Ecto neural progenitor cell (in vitro differentiated cells): ENCODE measurements around the gene LRIT1.

Source experiments
- DNase-seq: peaks from one replicate; pipeline ENCODE4 v3.0.0-alpha.2; 2018; ENCODE audit warnings: low spot score

Gene LRIT1

DNA sequence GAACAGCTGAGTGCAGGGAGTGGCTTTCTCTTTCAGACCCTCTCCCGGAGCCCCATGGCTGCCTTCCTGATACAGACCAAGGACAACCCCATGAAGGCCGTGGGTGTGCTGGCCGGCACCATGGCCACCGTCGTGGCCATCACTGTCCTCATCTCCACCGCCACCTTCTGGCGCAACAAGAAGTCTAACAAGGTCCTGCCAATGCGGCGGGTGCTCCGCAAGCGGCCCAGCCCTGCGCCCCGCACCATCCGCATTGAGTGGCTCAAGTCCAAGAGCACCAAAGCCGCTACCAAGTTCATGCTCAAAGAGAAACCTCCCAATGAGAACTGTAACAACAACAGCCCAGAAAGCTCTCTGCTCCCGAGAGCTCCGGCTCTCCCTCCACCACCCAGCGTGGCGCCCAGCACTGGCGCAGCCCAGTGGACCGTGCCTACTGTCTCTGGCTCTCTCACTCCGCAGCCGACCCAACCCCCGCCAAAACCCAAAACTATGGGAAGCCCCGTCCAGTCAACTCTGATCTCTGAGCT lies 27.2 kb downstream of the LRIT1 start:
- DNase-seq, result no peak

DNA sequence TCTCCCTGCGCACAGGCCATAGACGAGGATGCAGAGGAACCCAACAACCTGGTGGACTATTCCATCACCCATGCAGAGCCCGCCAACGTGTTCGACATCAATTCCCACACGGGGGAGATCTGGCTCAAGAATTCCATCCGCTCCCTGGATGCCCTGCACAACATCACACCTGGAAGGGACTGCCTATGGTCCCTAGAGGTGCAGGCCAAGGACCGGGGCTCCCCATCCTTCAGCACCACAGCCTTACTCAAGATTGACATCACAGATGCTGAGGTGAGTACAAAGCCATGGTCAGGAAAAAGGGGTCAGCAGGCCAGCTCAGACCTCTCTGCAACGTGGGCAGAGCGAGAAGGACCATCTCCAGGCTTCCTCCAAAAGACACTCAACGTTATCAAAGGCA lies 28.3 kb downstream of the LRIT1 start:
- no peak for DNase-seq

DNA sequence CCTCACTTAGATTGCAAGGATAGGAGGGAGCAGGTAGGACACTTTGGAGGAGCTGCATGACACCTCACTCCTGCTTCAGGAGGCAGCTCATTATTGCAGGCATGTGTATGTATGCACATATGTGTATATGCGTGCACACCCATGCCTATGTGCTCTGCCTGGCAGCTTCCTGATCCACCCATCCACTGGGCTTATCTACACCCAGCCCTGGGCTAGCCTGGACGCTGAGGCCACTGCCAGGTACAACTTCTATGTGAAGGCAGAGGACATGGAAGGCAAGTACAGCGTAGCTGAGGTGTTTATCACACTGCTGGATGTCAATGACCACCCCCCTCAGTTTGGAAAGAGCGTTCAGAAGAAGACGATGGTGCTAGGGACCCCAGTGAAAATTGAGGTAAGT lies 29.3 kb downstream of the LRIT1 start:
- DNase-seq, result no peak

DNA sequence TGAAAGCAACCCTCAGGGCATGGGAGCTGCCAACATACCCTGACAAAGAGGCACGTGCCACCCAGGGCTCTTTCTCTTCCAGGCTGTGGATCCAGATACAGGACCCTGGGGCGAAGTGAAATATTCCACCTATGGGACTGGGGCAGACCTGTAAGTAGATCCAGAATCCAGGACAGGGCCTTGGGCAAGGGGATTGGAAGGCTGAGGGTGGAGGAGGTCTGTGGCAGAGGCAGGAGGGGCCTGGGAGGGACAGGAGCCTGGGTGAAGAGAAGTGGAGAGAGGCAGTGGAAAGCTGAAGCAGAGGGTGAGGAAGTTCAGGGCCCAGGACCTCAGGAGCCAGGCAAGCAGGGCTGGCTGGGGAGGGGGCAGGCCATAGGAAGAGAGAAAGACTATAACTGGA lies 29.8 kb downstream of the LRIT1 start:
- DNase-seq, result no peak

DNA sequence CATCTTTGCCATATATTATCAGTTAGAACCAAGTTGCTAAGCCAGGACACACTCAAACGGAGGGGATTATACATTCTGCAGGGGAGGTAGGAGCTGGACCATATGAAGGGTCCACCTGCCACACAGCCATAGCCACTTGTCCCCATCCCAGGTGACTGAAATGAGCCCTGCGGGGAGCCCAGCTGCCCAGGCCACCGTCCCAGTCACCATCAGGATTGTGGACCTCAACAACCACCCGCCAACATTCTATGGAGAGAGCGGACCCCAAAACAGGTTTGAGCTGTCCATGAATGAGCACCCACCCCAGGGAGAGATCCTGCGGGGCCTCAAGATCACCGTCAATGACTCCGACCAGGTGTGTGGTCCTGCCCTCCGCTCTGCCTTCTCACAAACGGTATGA lies 33.3 kb downstream of the LRIT1 start:
- no peak for DNase-seq

DNA sequence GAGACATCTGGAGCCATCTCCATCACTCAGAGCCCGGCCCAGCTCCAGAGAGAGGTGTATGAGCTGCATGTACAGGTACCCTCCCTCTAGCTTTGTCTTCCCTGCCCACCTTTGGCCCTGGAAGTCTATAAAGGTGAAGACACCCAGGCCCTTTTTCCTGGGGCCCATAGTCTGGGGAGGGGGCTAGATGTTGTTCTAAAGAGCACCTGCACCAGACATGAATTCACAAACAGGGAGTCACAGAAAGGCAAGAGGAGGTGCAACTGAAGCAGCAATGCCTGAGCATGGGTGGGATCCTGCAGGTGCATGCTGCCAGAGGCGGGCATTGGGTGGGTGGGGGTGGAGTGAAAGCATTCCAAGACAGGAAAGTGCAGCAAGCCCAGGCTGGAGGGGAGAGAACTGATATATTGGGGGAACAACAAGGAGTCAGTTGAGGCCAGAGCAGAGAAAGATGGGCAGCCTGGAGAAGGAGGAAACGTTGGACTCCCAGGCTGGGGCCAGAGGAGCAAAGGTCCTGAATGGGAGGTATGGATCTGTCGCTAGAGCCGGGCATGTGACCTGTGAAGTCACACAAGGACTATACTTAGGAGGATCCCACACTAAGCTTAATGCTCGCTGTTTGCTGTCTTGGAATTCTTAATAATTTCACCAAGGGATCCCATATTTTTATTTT lies 35.4 kb downstream of the LRIT1 start:
- DNase-seq, result no peak

DNA sequence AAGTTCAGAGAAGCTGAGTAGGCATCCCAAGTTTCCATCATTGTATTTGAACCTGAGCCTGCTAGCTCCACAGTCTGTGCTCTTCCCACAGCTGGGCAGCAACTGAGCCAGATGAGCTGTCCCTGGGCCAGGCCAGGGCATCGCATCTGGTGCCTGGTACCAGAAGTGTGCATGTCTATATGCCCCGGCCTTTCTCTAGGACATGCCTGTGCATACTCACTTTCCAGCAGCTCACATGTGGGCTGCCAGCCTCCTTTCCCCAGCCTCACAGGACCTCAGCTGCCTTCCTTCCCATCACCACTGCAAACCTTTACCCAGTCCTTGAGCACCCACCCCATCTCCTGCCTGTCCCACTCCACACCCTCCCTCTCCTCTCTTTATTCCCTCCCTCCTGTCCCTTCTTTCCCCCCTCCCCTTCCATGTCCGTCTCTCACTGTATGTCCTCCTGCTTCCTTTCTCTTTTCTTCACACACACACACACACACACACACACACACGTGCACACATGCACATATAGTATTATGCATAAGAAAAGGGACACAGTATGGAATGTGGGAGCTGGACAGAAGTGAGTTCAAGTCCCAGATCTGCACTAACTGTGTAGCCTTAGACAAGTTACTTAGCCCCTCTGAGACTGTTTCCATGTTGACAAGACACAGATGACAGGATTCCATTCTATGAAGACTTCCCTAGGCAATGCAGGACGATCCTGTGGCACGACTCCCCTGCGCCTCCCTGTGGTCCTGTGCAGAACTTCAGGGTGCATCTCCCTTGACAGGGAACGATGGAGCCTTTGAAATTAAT lies 36.1 kb downstream of the LRIT1 start:
- peak; percentile 76 for DNase-seq

DNA sequence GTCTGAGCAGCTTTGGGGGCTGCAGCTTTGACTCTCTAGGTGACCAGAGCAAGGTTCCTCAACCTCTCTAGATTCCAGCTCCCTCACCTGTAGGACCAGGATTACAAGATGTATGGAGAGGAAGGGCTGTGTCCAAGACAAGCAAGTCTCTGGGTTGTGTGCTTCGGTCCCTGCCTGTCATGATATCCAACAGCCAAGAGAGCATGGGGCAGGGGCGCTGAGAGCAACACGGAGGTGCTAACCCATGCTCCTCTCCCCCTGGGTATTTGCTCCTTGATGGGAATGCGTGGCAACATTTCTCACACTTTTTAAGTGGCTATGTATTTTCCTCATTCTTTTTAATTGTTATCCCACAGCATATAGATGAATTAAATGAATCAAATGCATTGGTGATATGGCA lies 36.7 kb downstream of the LRIT1 start:
- no peak for DNase-seq

DNA sequence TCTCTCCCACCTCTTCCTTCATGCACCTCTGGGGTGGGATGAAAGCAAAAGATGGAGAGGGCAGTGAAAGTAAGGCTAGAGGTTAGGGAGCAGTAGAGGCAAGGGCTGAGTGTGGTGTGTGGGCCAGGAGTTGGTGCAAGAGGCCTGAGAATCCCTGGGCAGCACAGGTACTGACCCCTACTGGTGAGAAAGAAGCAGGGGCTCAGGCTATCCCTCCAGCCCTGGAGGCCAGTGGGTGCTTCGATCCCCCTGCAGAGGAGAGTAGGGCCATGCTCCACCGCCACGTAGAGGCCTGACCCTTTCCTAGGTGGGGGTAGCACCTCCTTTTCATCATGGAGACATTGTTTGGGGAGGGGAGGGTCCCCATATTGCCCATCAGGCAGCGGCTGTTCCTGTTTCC lies 37.2 kb downstream of the LRIT1 start:
- DNase-seq, result no peak

DNA sequence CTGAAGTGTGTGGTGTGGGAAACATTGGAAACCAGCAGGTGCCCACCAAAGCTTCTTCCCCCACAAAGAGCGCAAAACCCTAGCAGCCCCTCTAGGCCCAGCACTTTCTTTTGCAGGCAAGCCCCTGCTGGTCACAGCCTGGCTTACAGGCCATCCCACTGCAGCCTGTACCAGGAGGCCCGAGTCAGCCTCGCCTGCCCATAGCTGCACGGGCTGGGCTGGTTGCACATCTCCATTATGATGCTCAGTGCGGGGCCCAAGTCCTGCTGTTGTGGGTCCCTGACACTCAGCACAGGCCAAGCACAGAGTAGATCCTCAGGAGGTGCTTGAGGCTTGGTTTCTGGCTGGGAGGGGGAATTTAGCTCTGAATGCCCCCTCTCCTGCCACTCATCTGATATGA lies 39.0 kb downstream of the LRIT1 start:
- DNase-seq, result no peak

DNA sequence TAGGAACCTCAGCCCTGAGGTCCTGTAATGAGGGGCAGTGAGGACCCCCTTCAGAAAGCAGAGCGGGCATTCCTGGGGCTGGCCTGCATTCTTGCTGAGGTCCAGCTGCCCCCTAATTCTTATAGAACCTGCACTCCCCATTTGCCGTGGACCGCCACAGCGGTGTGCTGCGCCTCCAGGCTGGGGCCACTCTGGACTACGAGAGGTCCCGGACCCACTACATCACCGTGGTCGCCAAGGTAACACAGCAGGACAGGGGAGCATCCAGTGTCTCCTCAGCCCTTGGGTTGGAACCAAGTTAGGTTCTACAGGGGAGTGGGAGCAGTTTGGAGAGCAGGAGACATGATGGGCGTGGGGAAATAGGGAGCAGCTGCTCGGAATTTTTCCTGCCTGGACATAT lies 39.7 kb downstream of the LRIT1 start:
- DNase-seq, result no peak

DNA sequence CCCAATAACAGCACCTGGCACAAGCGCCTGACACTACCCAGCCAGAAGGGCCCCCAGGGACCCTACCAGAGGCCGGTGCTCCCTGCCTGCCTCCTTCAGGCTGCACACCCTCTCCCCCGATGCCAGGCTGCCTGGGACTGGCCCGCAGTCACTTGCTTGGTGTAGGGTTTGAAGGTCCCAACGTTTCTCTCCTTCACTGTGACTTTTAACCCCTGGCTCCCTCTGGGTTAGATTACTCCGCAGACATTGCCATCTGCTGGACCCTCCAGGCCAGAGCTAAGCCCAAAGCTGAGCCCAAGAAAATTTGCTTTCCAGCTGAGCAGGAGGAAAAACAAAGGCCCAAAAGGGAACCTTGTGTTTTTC lies 40.1 kb downstream of the LRIT1 start:
- no peak for DNase-seq

DNA sequence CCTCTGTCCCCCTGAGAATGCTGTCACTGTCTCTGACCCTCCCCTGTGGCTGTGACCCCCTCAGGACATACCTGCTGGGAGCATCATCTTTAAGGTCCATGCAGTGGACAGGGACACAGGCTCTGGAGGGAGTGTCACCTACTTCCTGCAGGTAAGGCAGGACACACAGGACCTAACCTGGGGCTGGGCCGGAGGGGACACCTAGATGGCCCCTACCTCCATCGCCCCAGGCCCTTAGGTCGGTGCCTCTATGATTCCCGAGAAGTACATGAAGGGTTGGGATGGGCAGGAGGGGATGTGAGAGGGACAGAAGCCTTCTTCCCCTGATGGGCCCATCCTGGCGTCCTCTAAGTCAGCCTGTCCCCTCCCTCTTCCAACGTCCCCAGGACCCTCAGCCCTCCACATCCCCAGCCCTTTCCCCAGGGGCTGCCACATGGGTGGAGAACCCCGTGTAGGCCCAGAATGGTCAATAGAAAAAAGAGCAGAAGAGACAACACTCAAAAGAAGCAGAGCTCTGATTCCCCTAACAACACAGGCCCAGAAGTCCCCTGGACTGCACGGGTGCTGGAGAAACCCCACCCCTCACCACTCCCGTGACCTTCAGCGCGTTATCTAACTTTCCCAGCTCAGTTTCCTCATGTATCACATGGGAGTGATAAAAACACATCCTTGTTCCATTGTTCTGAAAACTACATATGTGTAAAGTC lies 40.7 kb downstream of the LRIT1 start:
- no peak for DNase-seq

DNA sequence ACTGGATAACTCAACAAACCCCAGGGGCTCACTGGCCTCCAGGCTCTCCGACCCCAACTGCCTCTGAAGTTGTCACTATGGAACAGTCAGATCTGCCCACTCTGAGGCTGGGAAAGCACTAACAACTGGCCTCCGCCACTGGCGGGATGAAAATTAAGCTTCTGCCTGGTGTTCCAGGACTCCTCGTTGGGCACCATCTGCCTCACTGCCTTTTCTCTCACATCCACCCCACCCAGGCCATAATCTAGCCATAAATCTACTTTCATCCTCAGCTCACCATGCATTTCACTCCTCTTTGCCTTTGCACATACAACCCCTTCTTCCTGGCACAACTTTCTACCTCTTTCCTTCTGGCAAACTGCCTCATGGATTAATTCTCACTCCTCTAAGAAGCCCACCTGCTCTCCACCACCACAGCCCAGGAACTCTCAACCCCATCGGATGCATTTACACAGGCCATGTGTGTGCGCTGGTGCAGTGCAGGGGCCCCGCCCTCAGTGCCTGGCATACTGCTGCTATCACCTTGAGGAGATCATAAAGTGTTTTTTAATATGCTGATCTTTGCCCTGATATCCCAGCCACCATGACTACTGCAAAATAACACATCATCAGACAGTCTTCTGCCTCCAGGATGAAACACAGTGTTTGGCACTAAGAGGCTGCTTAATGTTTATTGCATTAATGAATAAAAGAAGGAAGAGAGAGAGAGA lies 43.0 kb downstream of the LRIT1 start:
- no peak for DNase-seq

DNA sequence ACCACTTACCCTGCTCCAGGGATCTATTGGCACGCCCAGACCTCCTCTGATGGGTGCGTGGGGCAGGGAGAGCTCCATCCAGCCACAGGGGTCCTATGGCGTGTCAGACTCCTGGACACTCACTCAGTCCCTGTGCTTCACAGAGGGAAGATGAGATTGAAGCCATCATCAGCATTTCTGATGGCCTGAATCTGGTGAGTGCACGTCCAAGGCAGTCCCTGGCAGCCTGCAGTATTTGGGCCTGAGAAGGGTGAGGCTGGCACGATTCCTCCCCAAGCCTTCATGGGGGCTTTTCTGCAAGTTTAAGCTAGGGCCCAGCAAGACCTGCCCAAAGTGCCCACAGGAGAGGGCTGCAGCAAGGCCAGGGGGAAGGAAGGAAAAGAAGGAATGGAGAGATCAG lies 43.7 kb downstream of the LRIT1 start:
- DNase-seq, result no peak

DNA sequence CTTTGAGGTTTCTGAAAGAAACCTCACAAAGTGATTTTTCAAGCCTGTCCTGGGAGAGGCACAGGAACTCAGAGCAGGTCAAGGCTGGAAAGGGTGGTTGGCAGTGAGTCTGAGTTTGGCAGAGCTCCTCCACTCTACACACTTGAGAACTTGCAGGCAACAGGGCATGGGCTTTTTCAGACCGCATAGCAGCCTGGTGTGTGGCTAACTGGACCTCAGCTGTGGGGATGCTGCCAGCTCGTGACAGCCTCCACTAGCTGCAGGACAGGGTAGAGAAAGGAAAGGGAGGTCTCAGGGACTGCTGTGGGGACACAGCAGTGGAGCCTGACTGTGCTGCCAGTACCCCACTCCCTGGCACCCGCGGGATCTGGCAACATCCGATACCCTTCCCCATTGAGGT lies 44.4 kb downstream of the LRIT1 start:
- no peak for DNase-seq

DNA sequence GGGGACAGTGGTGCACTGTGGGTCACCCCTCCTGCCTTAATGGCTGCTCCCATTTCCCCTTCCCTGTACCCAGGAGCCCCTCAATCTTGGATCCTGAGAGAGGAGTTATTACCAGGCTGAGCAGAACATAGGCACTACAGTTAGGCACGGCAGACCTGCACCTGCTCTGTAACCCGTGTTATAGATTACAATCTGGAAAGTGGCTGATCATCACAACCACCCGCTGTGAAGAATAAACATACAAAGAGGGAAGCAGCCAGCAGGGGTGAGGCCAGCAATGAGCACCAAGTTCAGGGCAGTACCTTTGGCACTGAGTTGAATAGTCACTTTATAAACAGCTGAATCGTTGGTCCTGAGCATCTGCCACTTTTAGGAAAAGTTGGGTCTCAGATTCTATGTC lies 45.3 kb downstream of the LRIT1 start:
- DNase-seq, result no peak

DNA sequence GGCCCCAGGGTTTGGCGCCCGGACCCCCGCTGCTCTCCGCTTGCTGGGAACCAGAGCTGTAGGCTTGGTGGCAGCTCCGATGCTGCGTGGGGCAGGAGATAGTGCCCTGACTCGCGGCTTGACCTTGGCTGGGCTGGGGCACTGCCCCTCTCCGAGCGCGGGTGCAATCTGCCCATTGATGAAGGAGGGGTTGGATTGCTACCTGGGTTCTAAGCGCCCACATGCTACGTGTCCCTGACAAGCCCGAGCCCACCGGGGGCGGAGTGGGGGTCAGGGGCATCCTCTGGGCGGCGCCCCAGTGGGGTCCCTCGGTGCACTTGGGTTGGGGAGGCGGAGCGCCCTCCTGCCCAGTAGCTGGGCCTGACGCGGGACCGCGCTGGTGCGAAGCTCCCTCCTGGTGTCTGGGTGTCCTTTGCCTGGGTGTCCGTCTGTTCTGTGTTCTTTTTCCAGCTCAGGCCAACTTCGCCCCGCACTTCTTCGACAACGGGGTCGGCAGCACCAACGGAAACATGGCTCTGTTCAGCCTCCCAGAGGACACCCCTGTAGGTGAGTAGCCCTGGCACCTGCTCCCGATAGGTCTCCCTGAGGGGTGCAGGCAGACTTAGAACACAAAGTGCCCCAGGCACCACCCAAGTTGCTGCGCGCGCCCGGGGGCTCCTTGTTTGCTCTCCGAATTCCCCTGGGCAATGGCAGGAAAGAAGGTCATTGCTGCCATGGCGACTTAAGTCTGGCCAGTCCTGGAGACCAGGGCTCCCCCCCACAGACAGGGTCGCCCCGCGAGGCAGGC lies 46.1 kb downstream of the LRIT1 start:
- no peak for DNase-seq

DNA sequence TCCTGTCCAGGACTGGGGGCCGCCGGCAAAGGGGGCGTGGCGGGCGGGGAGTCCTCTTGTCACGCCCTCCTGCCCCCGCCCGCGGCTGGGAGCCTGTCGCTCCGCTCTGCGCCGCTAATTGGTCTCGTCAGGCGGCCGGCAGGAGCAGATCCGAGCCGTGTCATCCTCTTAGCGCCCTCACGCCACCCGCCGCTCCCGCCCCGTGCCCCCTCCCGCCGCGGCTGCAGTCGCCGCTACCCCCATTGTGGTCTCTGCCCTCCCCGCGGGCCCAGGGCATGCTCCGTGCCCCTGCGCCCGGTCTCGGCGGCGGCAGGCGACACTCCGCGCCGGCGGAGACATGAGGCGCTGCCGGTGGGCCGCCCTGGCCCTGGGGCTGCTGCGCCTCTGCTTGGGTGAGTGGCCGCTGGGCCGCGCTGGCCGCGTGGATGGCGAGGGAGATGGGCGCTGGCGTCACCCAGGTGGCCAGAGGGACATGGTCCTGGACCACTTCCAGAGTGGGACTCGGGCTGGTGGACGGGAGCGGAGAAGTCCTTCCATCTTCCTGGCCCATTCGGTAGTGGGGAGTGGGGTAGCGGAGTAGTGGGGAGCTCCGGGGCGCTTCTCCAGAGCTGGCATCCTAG lies 46.8 kb downstream of the LRIT1 start, which contains the start of gene CDHR1:
Gene CDHR1, plus strand, starts transcription at position 114 of the 620 bp plus-strand sequence. Its CDS starts 224 bp downstream, at position 338.
- peak; percentile 83 for DNase-seq

DNA sequence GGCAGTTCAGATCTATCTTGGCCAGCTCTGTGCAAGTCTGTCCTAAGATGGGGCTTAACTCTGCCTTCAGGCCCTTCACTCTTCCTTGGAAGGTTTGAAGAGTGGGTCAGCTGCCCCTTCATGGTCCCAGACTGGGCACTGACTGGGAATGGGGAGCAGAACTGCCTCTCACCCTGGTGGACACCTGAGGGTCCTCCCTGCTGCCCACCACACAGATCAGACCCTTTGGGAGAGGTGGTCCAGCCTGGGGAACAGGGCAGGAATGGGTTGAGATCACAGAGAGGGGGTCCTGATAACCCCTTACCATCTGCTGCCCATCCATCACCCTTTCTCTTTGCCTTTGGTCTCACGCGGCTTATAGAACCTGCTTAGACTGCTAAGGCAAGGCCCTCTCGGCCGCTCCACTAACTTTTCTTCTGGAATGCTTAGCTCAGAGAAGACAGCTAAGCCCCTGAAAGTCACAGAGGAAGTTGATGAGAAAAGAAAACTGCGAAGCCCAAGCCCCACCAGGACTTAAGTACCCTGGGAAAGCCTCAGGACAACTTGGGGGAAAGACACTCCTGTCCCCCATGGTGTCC lies 47.4 kb downstream of the LRIT1 start:
- DNase-seq, result peak; percentile 59

DNA sequence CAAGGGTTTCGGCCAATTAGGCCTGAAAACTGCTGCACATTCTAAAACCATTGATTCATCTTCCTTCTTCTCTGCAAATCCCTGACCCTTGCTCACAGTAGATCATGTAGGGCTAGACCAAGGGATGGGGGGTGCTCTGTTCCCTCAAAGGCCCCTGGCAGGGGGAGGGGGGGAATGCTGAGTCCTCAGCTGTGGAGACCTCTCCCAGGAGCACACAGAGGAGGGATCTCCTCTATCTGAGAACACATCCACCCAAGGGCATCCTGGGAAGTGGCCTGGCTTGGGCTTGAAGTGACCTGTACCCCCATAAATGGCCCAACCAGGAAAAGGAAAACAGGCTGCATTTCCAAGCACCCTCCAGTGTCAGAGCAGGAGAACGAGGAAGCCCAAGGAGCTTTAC lies 48.0 kb downstream of the LRIT1 start:
- no peak for DNase-seq
